HepG2 (cell line): Measurements from ENCODE around the gene IFT172. TPM values are rescaled to one million over a fixed set of nuclear protein-coding genes. Genes with fewer than 3 reads are reported as not detected.

Experiments
- ARNTL ChIP-seq: sonication (generic); formaldehyde crosslinking; IDR thresholded peaks from 2 replicates; pipeline ENCODE4 v1.4.0; 2020; ENCODE audit warnings: mild to moderate bottlenecking, missing genetic modification reagents
- BRCA1 ChIP-seq: sonication (generic); formaldehyde crosslinking; IDR thresholded peaks from 2 replicates; pipeline ENCODE4 v1.4.0; 2020; ENCODE audit warnings: missing genetic modification reagents
- BRF2 ChIP-seq: sonication (generic); formaldehyde crosslinking; IDR thresholded peaks from 2 replicates; pipeline ENCODE4 v1.8.1; 2022; ENCODE audit warnings: mild to moderate bottlenecking, missing genetic modification reagents
- DDIT3 ChIP-seq: sonication (generic); formaldehyde crosslinking; IDR thresholded peaks from 2 replicates; pipeline ENCODE4 v1.4.0; 2020; ENCODE audit warnings: mild to moderate bottlenecking, missing genetic modification reagents
- DPF2 ChIP-seq: sonication (generic); formaldehyde crosslinking; IDR thresholded peaks from 2 replicates; pipeline ENCODE4 v1.4.0; 2020; ENCODE audit warnings: mild to moderate bottlenecking, low read depth, missing genetic modification reagents, borderline replicate concordance
- FOXP1 ChIP-seq, 2 experiments: fragments of 450-650 bp in 1 of 2; IDR thresholded peaks; 2 replicates each; pipeline ENCODE4 v1.6.1; 2017 to 2018; ENCODE audit warnings: antibody characterized with exemption in 1 of 2
- MAX ChIP-seq: IDR thresholded peaks from 2 replicates; pipeline ENCODE4 v1.6.1; 2012; ENCODE audit warnings: inconsistent platforms
- NCOA2 ChIP-seq: sonication (generic); formaldehyde crosslinking; IDR thresholded peaks from 2 replicates; pipeline ENCODE4 v1.8.0; 2022; ENCODE audit warnings: inconsistent platforms
- NFYC ChIP-seq: IDR thresholded peaks from 2 replicates; pipeline ENCODE4 v1.6.1; 2016; ENCODE audit warnings: missing genetic modification reagents, missing compliant biosample characterization
- PAF1 ChIP-seq: IDR thresholded peaks from 2 replicates; pipeline ENCODE4 v1.6.1; 2016; ENCODE audit warnings: missing genetic modification reagents, missing compliant biosample characterization
- PPARG ChIP-seq: conservative IDR thresholded peaks from 2 replicates; pipeline ENCODE4 v1.6.1; 2016; ENCODE audit warnings: missing biosample characterization, missing genetic modification reagents
- RAD21 ChIP-seq: fragments of 450-650 bp; formaldehyde crosslinking; IDR thresholded peaks from 2 replicates; pipeline ENCODE4 v1.5.0; 2020; ENCODE audit warnings: mild to moderate bottlenecking
- TEAD2 ChIP-seq: sonication (generic); formaldehyde crosslinking; IDR thresholded peaks from 2 replicates; pipeline ENCODE4 v1.9.0; 2021; ENCODE audit warnings: missing genetic modification reagents
- ZBTB14 ChIP-seq: sonication (generic); formaldehyde crosslinking; IDR thresholded peaks from 2 replicates; pipeline ENCODE4 v1.4.0; 2020; ENCODE audit warnings: missing genetic modification reagents
- ZBTB34 ChIP-seq: sonication (generic); formaldehyde crosslinking; IDR thresholded peaks from 2 replicates; pipeline ENCODE4 v1.8.0; 2022; ENCODE audit warnings: mild to moderate bottlenecking, missing genetic modification reagents
- ZIK1 ChIP-seq: sonication (generic); formaldehyde crosslinking; IDR thresholded peaks from 2 replicates; pipeline ENCODE4 v1.5.0; 2020; ENCODE audit warnings: mild to moderate bottlenecking, low read depth, missing genetic modification reagents, borderline replicate concordance
- ZNF160 ChIP-seq: sonication (generic); formaldehyde crosslinking; IDR thresholded peaks from 2 replicates; pipeline ENCODE4 v1.8.0; 2022; ENCODE audit warnings: mild to moderate bottlenecking, inconsistent platforms, missing genetic modification reagents
- ZNF337 ChIP-seq: sonication (generic); formaldehyde crosslinking; IDR thresholded peaks from 2 replicates; pipeline ENCODE4 v1.5.1; 2020; ENCODE audit warnings: missing genetic modification reagents, low read depth, mild to moderate bottlenecking, borderline replicate concordance
- ZNF431 ChIP-seq: sonication (generic); formaldehyde crosslinking; IDR thresholded peaks from 2 replicates; pipeline ENCODE4 v1.9.0; 2022; ENCODE audit warnings: missing genetic modification reagents, low read depth, mild to moderate bottlenecking, borderline replicate concordance
- ZNF569 ChIP-seq: sonication (generic); formaldehyde crosslinking; IDR thresholded peaks from 2 replicates; pipeline ENCODE4 v1.5.0; 2020; ENCODE audit warnings: mild to moderate bottlenecking, missing genetic modification reagents, moderate library complexity, borderline replicate concordance
- ZNF644 ChIP-seq: IDR thresholded peaks from 2 replicates; pipeline ENCODE4 v1.6.1; 2016; ENCODE audit warnings: low read depth
- ZNF773 ChIP-seq: sonication (generic); formaldehyde crosslinking; IDR thresholded peaks from 2 replicates; pipeline ENCODE4 v1.4.0; 2020; ENCODE audit warnings: missing genetic modification reagents, borderline replicate concordance
- ZNF841 ChIP-seq: sonication (generic); formaldehyde crosslinking; IDR thresholded peaks from 2 replicates; pipeline ENCODE4 v1.8.1; 2023; ENCODE audit warnings: missing genetic modification reagents, borderline replicate concordance
- ZSCAN29 ChIP-seq: sonication (generic); formaldehyde crosslinking; conservative IDR thresholded peaks from 2 replicates; pipeline ENCODE4 v1.4.0; 2020; ENCODE audit warnings: mild to moderate bottlenecking, missing genetic modification reagents
- polyA plus RNA-seq, 8 experiments: library from polyadenylated mRNA; depleted of rRNA in 3 of 8; stranded (reverse) in 7 of 8; unstranded in 1 of 8; fragments of >200 nt; fragmentation: Illumina TruSeq in 4 of 8; extraction: Trizol in 4 of 8; gene quantifications; 2 replicates each; pipeline versions ENCODE4 v1.2.1 to v1.2.3, GENCODE V29; 2011 to 2016; ENCODE audit warnings: low read depth in 4 of 8, missing spikeins in 1 of 8, mixed read lengths in 1 of 8; ENCODE audit not compliant: insufficient read depth in 1 of 8
- total RNA-seq, 5 experiments: library from RNA; depleted of rRNA; stranded (reverse); fragments of >200 nt; fragmentation: Illumina TruSeq; extraction: Trizol; gene quantifications; 2 replicates each; pipeline ENCODE4 v1.2.3, GENCODE V29; 2016; ENCODE audit warnings: low read depth in 1 of 5

The IFT172 gene
- total and polyA plus RNA-seq, 2 of the 13 experiments (the other 11 are each of a cell fraction or from before 2014, with no cell fraction given), result 21.6 to 35.7 TPM

GRCh38 chr2:27518113-27518781, 28.7 kb upstream of the IFT172 start (continued):
- TF ChIP-seq NFYC (no peak), PAF1 (no peak), BRCA1 (CRISPR knock-in tag) (no peak), ZBTB34 (CRISPR knock-in tag) (no peak), ZBTB14 (CRISPR knock-in tag) (no peak), DPF2 (0 out of 2 replicates have a peak, but pooled peaks have one; percentile 35), FOXP1 (IDR thresholded peaks at IDR 0.05) (no peak), FOXP1 (CRISPR knock-in tag; IDR thresholded peaks at IDR 0.05) (peak; percentile 43), RAD21 (CRISPR knock-in tag) (no peak), ZSCAN29 (CRISPR knock-in tag) (no peak), ZNF431 (CRISPR knock-in tag) (no peak), BRF2 (peak; percentile 58), TEAD2 (CRISPR knock-in tag) (no peak), DDIT3 (CRISPR knock-in tag) (no peak), ZNF773 (CRISPR knock-in tag) (no peak), ZIK1 (CRISPR knock-in tag) (no peak), ARNTL (CRISPR knock-in tag) (0 out of 2 replicates have a peak, but pooled peaks have one; percentile 16), ZNF569 (no peak), ZNF337 (no peak), ZNF644 (CRISPR knock-in tag) (peak; percentile 31; the same call in 1 of the 2 replicates), MAX (peak; percentile 54; the same call in 1 of the 2 replicates), ZNF160 (CRISPR knock-in tag) (peak; percentile 66; the same call in 1 of the 2 replicates), PPARG (no peak), NCOA2 (CRISPR knock-in tag) (peak; percentile 47), ZNF841 (no peak)
